ENCODE data around the gene UROC1. TPM values are rescaled to one million over a fixed set of nuclear protein-coding genes. Genes with fewer than 3 reads are reported as not detected.

The UROC1 gene
- total and polyA plus RNA-seq, 2 of the 4 experiments (the other 2 are of a cell fraction) = not detected

DNA sequence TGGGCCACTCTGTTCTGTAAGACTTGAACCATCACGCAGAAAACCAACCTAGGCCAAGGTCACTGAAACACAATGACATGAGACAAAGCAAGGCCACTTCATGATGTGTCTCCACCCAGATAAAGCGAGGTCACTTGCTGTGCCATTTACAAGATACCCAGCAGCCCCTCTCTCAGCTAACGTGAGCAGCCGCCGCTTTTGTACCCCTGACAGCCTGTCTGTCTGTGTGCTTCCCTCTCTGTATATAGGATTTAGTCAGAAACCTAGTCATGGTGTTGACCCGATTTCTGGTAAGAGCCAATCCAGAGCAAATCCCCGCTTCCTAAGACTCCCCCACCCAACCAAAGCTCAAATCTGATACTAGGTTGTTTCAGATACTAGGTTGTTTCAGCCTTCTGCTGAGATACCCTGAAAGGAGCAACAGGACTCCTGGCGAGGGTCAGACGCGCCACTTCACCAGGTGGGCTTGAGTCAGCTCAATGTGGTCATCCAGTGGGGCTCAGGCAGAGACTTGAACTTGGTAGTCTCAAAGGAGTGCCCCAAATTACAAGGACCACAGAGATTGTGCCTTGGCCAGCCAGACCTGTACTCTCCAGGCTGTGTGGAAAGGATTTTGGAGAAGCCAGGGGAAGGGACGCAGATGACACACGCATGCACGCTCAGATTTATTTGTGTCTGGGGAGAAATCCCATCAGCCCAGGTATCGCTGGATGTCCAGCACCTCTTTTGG is 38.8 kb downstream of the UROC1 start:
- no peak overlapping the region for H4K91ac ChIP-seq (ENCODE audit: insufficient read depth, low read depth, low read length)
- H2BK15ac ChIP-seq (ENCODE audit: low read depth, low read length) = no peak overlapping the region
- no peaks in the 10 kb centered on the region for H3K9me3 ChIP-seq (ENCODE audit: control insufficient read depth, insufficient read depth, low read length)
- intact Hi-C loops (cut with micrococcal nuclease) (loop anchor here (5.0 to 10.0 kb wide), 2 partner anchors 221 to 344 kb away; no protein-coding TSS in a partner anchor), in situ Hi-C loops (cut with MboI; ENCODE audit: low sequenced_read_pairs) (no loop called here), dilution Hi-C loops (cut with HindIII; ENCODE audit: low sequenced_read_pairs, unreplicated experiment) (no loop called here)
- ATAC-seq (ENCODE audit: low read depth) (no peak), DNase-seq (no peak)
- no peak overlapping the region for H3K27ac ChIP-seq (ENCODE audit: insufficient read depth, low read length)
- BruUV-seq (replicated peaks) = no TSS peak
- no peak overlapping the region for H2BK5ac ChIP-seq (ENCODE audit: low read depth, low read length, poor library complexity, severe bottlenecking)
- ChIA-PET POLR2A (ENCODE audit: unreplicated experiment) (no interaction called here), CTCF (interaction anchor here (0.7 kb wide), 1 partner anchor 192 kb away, joined by 3 read pairs; no protein-coding TSS in a partner anchor)
- no peak overlapping the region for H3K14ac ChIP-seq (replicated peaks; ENCODE audit: low read depth, low read length)
- H3K27me3 ChIP-seq (ENCODE audit: control insufficient read depth, insufficient read depth, low read length) = peaks cover 2% of the 10 kb centered on the region; the same call in 1 of the 2 replicates
- H3K4me3 ChIP-seq (ENCODE audit: insufficient read depth, low read depth, low read length) = no peak overlapping the region
- H3K18ac ChIP-seq (ENCODE audit: low read depth, low read length) = no peak overlapping the region
- H4K8ac ChIP-seq (ENCODE audit: low read depth in 2 of 2, low read length in 2 of 2) = no peak overlapping the region
- 98% methylated on average over 4 of the region's 14 CpGs; no CpG with 5 or more reads in 1 of the 2 experiments for WGBS, 2 experiments (ENCODE audit: extremely low coverage in 2 of 2, insufficient read length in 1 of 2)
- H4K5ac ChIP-seq (ENCODE audit: low read depth, low read length) = no peak overlapping the region
- H3K4me1 ChIP-seq (ENCODE audit: control insufficient read depth, insufficient read depth, low read length) = peaks cover 6% of the 10 kb centered on the region
- H4K20me1 ChIP-seq (ENCODE audit: insufficient read depth, low read length) = peaks cover 11% of the 10 kb centered on the region
- H2BK120ac ChIP-seq (ENCODE audit: low read depth, low read length) = no peak overlapping the region
- peaks cover 10% of the 10 kb centered on the region; the same call in 1 of the 2 replicates for H3K9me1 ChIP-seq (ENCODE audit: insufficient read depth, low read length)
- H2BK20ac ChIP-seq (ENCODE audit: low read depth, low read length) = no peak overlapping the region
- H2AK9ac ChIP-seq (replicated peaks; ENCODE audit: low read depth, low read length, poor library complexity) = no peak overlapping the region
- no peak overlapping the region for H2AFZ ChIP-seq (replicated peaks; ENCODE audit: low read length, poor library complexity)
- peaks cover 6 to 15% of the 10 kb centered on the region in 2 experiments; a peak in 3 of 4 replicates for H3K79me1 ChIP-seq (ENCODE audit: low read depth in 1 of 2, low read length in 2 of 2)
- no peak overlapping the region for H3K4me2 ChIP-seq (ENCODE audit: low read depth, low read length)
- H2AK5ac ChIP-seq (ENCODE audit: low read depth, low read length) = no peak overlapping the region
- H3K4ac ChIP-seq (ENCODE audit: low read depth, low read length) = no peak overlapping the region
- no peaks in the 10 kb centered on the region for H3K36me3 ChIP-seq (ENCODE audit: control insufficient read depth, insufficient read depth, low read length)
- no peak overlapping the region for H3K23ac ChIP-seq (ENCODE audit: low read depth, low read length)
- no peak overlapping the region for H3K56ac ChIP-seq (ENCODE audit: extremely low read depth, insufficient read depth, low read length)
- no peak overlapping the region for H3K9ac ChIP-seq (ENCODE audit: low read depth, low read length)
- TF ChIP-seq BHLHE40 (IDR thresholded peaks at IDR 0.05; ENCODE audit: low read depth, low read length) (no peak), RFX5 (IDR thresholded peaks at IDR 0.05; ENCODE audit: low read depth, low read length) (no peak), FOS (IDR thresholded peaks at IDR 0.05; ENCODE audit: low read depth, low read length) (no peak), RAD21 (IDR thresholded peaks at IDR 0.05; ENCODE audit: low read length) (no peak), MXI1 (IDR thresholded peaks at IDR 0.05; ENCODE audit: borderline replicate concordance, low read depth, low read length) (no peak), MAFK (IDR thresholded peaks at IDR 0.05; ENCODE audit: low read depth, low read length) (no peak), CHD1 (IDR thresholded peaks at IDR 0.05; ENCODE audit: low read depth, low read length) (no peak), MAZ (IDR thresholded peaks at IDR 0.05; ENCODE audit: borderline replicate concordance, low read depth, low read length) (no peak), RCOR1 (IDR thresholded peaks at IDR 0.05; ENCODE audit: insufficient replicate concordance, low read length) (no peak), CEBPB (IDR thresholded peaks at IDR 0.05; ENCODE audit: low read depth, low read length) (no peak), NFE2L2 (IDR thresholded peaks at IDR 0.05; ENCODE audit: low read depth, low read length) (no peak), SMC3 (IDR thresholded peaks at IDR 0.05; ENCODE audit: low read depth, low read length) (no peak)
- TF ChIP-seq, protein P1, sequence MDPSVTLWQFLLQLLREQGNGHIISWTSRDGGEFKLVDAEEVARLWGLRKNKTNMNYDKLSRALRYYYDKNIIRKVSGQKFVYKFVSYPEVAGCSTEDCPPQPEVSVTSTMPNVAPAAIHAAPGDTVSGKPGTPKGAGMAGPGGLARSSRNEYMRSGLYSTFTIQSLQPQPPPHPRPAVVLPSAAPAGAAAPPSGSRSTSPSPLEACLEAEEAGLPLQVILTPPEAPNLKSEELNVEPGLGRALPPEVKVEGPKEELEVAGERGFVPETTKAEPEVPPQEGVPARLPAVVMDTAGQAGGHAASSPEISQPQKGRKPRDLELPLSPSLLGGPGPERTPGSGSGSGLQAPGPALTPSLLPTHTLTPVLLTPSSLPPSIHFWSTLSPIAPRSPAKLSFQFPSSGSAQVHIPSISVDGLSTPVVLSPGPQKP (IDR thresholded peaks at IDR 0.05; ENCODE audit: borderline replicate concordance, low read depth, low read length) = no peak
- TF ChIP-seq, protein P2, sequence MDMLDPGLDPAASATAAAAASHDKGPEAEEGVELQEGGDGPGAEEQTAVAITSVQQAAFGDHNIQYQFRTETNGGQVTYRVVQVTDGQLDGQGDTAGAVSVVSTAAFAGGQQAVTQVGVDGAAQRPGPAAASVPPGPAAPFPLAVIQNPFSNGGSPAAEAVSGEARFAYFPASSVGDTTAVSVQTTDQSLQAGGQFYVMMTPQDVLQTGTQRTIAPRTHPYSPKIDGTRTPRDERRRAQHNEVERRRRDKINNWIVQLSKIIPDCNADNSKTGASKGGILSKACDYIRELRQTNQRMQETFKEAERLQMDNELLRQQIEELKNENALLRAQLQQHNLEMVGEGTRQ (IDR thresholded peaks at IDR 0.05; ENCODE audit: low read depth, low read length) = no peak
- TF ChIP-seq, protein P3, sequence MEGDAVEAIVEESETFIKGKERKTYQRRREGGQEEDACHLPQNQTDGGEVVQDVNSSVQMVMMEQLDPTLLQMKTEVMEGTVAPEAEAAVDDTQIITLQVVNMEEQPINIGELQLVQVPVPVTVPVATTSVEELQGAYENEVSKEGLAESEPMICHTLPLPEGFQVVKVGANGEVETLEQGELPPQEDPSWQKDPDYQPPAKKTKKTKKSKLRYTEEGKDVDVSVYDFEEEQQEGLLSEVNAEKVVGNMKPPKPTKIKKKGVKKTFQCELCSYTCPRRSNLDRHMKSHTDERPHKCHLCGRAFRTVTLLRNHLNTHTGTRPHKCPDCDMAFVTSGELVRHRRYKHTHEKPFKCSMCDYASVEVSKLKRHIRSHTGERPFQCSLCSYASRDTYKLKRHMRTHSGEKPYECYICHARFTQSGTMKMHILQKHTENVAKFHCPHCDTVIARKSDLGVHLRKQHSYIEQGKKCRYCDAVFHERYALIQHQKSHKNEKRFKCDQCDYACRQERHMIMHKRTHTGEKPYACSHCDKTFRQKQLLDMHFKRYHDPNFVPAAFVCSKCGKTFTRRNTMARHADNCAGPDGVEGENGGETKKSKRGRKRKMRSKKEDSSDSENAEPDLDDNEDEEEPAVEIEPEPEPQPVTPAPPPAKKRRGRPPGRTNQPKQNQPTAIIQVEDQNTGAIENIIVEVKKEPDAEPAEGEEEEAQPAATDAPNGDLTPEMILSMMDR (conservative IDR thresholded peaks at IDR 0.05; ENCODE audit: low read depth, low read length) = no peak
